Loucy (cell line): Measurements from ENCODE around the gene SDHAF4.

Experiments
- EZH2phosphoT487 ChIP-seq: fragments of 200-600 bp; IDR thresholded peaks from 2 replicates; pipeline ENCODE4 v1.6.1; 2018; ENCODE audit warnings: antibody characterized with exemption, mild to moderate bottlenecking, moderate library complexity, borderline replicate concordance
- TF ChIP-seq, protein P1 (sequence below): fragments of 200-600 bp; sonication (generic); conservative IDR thresholded peaks from 2 replicates; pipeline ENCODE4 v1.5.1; 2014; ENCODE audit warnings: mild to moderate bottlenecking, antibody characterized with exemption, low read length

DNA sequence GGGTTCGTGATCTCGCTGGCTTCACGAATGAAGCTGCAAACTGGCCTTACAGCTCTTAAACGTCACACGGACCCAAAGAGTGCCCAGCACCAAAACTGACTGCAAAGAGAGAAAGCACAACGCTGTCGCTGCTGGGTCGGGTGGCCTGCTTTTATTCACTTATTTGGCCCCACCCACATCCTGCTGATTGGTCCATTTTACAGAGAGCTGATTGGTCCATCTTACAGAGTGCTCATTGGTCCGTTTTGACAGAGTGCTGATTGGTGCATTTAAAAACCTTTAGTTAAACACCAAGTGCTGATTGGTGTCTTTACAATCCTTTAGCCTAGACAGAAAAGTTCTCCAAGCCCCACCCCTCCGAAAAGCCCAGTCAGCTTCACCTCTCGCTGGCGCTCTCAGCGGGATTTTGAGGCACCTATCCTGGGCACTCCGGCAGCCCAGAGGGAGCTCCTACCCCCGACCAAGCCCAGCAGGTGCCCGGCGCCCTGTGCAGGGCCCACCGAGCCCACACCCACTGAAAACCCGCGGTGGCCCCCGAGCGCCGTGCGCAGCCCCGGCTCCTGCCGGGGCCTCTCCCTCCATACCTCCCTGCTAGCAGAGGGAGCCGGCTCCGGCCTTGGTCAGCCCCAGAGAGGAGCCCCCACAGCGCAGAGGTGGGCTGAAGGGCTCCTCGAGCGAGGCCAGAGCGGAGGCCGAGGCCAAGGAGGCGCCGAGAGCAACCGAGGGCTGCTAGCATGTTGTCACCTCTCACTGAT, 60.9 kb downstream of the SDHAF4 start:
- TF ChIP-seq, protein P1, sequence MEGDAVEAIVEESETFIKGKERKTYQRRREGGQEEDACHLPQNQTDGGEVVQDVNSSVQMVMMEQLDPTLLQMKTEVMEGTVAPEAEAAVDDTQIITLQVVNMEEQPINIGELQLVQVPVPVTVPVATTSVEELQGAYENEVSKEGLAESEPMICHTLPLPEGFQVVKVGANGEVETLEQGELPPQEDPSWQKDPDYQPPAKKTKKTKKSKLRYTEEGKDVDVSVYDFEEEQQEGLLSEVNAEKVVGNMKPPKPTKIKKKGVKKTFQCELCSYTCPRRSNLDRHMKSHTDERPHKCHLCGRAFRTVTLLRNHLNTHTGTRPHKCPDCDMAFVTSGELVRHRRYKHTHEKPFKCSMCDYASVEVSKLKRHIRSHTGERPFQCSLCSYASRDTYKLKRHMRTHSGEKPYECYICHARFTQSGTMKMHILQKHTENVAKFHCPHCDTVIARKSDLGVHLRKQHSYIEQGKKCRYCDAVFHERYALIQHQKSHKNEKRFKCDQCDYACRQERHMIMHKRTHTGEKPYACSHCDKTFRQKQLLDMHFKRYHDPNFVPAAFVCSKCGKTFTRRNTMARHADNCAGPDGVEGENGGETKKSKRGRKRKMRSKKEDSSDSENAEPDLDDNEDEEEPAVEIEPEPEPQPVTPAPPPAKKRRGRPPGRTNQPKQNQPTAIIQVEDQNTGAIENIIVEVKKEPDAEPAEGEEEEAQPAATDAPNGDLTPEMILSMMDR: no peak
- TF ChIP-seq EZH2phosphoT487: no peak
